Right cardiac atrium (tissue), 5 donors: ENCODE data around the gene IL36RN. TPM values are rescaled to one million over a fixed set of nuclear protein-coding genes. Genes with fewer than 3 reads are reported as not detected.

ENCODE experiments used
- ATAC-seq, 2 donors: fragments of 200-7000 bp; cut with Tn5 transposase; one replicate each; pipeline versions ENCODE4 v1.8.0 to v1.9.1; 2020; ENCODE audit warnings: moderate library complexity in 2 of 2, mild to moderate bottlenecking in 1 of 2
- DNase-seq, 3 donors: peaks; one replicate each; pipeline ENCODE4 v3.0.0-alpha.2; 2020
- H3K27ac ChIP-seq: one replicate; pipeline ENCODE4 v1.5.1; 2013; ENCODE audit warnings: mild to moderate bottlenecking, low read length, control low read depth, moderate library complexity
- H3K27me3 ChIP-seq: one replicate; pipeline ENCODE4 v1.6.1; 2013; ENCODE audit not compliant: control insufficient read depth, insufficient read depth
- H3K4me1 ChIP-seq: one replicate; pipeline ENCODE4 v1.6.1; 2013; ENCODE audit warnings: low read length; ENCODE audit not compliant: control insufficient read depth, insufficient read depth
- H3K4me3 ChIP-seq: one replicate; pipeline ENCODE4 v1.5.1; 2013; ENCODE audit warnings: low read length, control low read depth
- H3K9me3 ChIP-seq: one replicate; pipeline ENCODE4 v1.6.1; 2013; ENCODE audit warnings: low read length; ENCODE audit not compliant: control insufficient read depth
- WGBS: extraction: QIAGEN DNeasy Blood & Tissue Kit; methylation state at CpG from one replicate; pipeline ENCODE4 v1.1.7; 2013; 5-methylcytosine and 5-hydroxymethylcytosine counted together
- intact Hi-C, 4 donors: fragments of 100-400 bp; cut with DNase I; formaldehyde crosslinking; loops; one replicate each; pipeline versions ENCODE4 v1.11.0 to v1.14.0; 2022 to 2023
- polyA plus RNA-seq: library from polyadenylated mRNA; stranded (reverse); fragments of 200-250 nt; gene quantifications from one replicate; pipeline ENCODE4 v1.2.3, GENCODE V29; 2013
- total RNA-seq, 4 donors: library from RNA; stranded (reverse); fragmentation: NEBNext Ultra II Directional; extraction: Animal tissue kit (Norgen Biotek cat#: 25700); gene quantifications; one replicate each; pipeline ENCODE4 v1.2.1, GENCODE V29; 2021
- donor health status: healthy with polysubstance abuse.
- donor health status: DM: no; HTN: yes; CAD: no.
- donor health status: DM: no; HTN: no; CAD: no.
- donor health status: DM: no; HTN: yes; CAD: no; lungs with severe emphysema.
- donor health status: DM: yes; HTN: yes; CAD: no.

The IL36RN gene
- total and polyA plus RNA-seq, 5 donors: not detected

DNA sequence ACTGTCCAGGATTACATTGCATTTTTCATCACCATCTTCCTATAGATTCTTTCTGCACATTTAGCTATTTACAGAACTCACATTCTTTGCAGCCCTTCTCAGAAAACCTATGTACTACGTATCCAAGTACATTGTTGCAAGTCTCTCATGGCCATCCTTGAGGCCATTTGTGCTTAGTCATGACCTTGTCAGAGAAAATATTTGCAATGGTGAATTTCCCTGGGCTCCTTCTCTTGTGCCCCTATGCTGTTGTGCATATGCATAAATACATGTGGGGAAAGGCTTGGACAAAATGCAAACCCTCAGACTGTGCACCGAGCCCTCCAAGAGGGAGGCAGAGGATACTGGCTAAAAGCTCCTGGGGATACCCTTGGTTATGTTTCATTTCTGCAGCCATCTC is 34.2 kb upstream of the IL36RN start:
- 85% methylated on average over 2 of the region's 2 CpGs for WGBS
- Histone ChIP-seq H3K9me3 (no peaks in the 10 kb centered on the region), H3K27me3 (no peaks in the 10 kb centered on the region), H3K4me3 (no peak overlapping the region), H3K27ac (no peak overlapping the region), H3K4me1 (no peaks in the 10 kb centered on the region)
- intact Hi-C loops: no loop called here
- DNase-seq (no peak), ATAC-seq (no peak)

DNA sequence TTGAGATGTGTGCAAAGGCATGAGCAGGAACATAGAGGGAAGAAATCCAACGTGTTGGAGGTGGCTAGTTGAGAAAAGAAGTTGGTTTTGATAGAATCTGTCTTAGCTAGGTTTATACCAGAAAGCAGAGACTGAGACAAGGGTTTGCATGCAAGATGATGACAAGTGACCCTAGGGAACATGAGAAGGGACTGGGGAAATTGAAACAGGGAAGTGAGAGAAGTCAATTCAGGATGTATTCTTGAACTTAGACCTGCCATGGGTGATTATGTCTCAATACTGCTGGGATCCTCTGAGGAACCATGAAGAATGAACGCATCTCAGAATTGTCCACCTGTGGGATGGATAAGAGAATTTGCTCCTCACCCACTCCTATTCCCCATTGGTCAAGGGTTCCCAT is 33.3 kb upstream of the IL36RN start:
- 61% methylated on average over 2 of the region's 2 CpGs for WGBS
- Histone ChIP-seq H3K4me1 (no peaks in the 10 kb centered on the region), H3K9me3 (no peaks in the 10 kb centered on the region), H3K4me3 (no peak overlapping the region), H3K27me3 (no peaks in the 10 kb centered on the region), H3K27ac (no peak overlapping the region)
- no peak for ATAC-seq
- no peak for DNase-seq
- intact Hi-C loops: no loop called here

DNA sequence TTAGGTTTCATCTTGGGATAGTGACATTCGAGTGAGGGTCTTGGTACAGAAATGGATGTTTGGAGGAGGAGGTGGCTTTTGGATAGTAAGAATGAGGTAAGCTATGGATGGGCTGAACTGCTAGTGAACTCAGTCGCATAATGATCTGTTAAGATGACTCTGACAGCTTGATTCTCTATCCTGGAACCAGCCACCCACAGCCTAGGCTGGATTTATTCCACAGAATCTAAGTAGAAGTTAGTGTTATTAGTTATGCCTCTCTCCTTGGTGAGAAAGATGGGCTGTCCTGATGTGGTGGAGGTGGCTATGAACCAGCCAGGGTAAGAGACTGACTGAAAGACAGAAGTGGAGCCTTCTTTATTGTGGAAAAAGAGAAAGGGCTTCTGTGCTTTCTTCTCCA is 31.3 kb upstream of the IL36RN start:
- no peak for DNase-seq
- 66% methylated on average over 2 of the region's 2 CpGs for WGBS
- intact Hi-C loops: no loop called here
- H3K27ac ChIP-seq: no peak overlapping the region
- no peaks in the 10 kb centered on the region for H3K9me3 ChIP-seq
- H3K4me3 ChIP-seq: no peak overlapping the region
- ATAC-seq: no peak
- no peaks in the 10 kb centered on the region for H3K4me1 ChIP-seq
- H3K27me3 ChIP-seq: no peaks in the 10 kb centered on the region

DNA sequence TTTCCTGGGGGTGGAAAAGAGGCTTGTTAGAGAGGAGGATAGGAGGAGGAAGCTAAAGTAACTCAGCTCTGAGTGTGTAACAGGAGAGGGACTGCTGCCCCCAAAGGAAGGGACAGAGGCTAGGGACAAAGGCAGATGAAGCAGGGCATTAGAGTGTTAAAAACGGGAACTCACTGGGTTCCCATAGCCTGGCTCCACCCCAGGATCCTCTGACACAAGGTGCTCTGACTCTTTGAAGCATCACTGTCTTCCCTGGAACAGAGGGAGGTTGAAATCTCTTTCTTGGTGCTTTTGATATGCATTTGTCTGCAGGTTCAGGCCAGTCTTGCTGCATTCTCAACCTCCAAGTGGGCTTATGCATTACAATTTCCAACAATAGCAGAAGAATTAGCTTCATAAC is 30.9 kb upstream of the IL36RN start:
- no peak for DNase-seq
- no peaks in the 10 kb centered on the region for H3K9me3 ChIP-seq
- intact Hi-C loops: no loop called here
- WGBS: 5% methylated on average over 1 of the region's 1 CpG
- ATAC-seq: no peak
- H3K27me3 ChIP-seq: no peaks in the 10 kb centered on the region
- H3K4me3 ChIP-seq: no peak overlapping the region
- H3K4me1 ChIP-seq: no peaks in the 10 kb centered on the region
- H3K27ac ChIP-seq: no peak overlapping the region

DNA sequence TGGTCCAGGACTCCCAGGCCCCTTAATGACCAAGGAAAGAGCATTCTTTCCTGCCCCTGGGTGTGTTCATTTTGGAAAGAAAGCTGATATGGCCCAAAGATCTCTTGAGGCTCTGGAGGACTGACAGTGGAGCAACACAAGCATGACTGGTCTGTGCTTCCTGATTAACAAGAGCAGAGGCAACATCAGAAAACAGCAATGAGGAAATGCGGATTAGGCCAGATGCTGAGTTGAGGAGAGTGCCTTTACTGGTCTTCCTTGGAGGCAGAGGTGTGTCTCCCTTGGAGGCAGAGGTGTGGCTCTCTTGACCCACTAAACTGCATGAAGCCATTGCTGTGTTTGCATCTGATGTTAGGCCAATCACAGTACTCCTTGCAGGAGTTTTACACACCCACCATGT is 26.3 kb upstream of the IL36RN start:
- Histone ChIP-seq H3K9me3 (no peaks in the 10 kb centered on the region), H3K27ac (no peak overlapping the region), H3K4me3 (no peak overlapping the region), H3K4me1 (no peaks in the 10 kb centered on the region), H3K27me3 (no peaks in the 10 kb centered on the region)
- no peak for DNase-seq
- ATAC-seq: no peak
- intact Hi-C loops: no loop called here
- 87% methylated on average over 1 of the region's 1 CpG for WGBS

DNA sequence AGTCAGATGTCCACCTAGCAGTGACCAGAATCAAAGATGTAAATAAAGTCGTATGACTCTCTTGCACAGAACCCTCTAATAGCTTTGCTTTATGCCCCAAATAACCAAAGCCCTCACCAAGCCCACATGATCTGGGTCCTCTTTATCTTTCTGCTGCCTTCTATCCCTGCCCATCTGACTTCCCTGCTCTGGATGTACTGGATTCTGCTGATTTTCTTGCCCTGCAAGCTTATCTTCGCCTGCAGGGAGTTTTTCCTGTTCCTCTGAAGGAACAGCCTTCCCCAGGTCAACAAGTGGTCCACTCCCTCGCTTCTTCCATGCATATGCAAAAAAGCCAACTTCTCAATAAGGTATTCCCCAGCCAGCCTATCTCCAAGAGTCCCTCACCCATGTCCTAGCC is 25.0 kb upstream of the IL36RN start:
- H3K27me3 ChIP-seq: no peaks in the 10 kb centered on the region
- H3K4me3 ChIP-seq: no peak overlapping the region
- intact Hi-C loops: no loop called here
- H3K9me3 ChIP-seq: no peaks in the 10 kb centered on the region
- no peaks in the 10 kb centered on the region for H3K4me1 ChIP-seq
- no peak for ATAC-seq
- 74% methylated on average over 3 of the region's 3 CpGs for WGBS
- no peak overlapping the region for H3K27ac ChIP-seq
- DNase-seq: no peak

DNA sequence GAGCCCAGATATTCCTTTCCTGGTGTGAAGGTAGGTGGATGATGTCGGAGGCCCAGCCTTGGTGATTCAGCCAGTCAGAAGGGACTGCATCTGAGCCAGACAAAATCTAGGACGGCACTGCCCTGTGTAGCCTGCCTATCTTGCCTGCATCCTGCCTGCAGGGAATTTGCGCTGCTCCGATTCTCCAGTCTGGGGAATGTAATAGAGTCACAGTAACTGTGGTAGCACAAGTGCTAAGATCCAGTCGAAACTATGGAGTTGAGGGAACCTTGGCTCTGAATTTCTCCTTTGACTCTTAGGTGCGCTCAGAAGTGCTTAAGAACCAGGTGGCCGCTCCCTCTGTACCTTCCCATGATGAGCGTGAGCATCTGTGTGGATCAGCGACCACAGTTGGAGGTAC is 22.2 kb upstream of the IL36RN start:
- WGBS: 81% methylated on average over 9 of the region's 9 CpGs
- no peaks in the 10 kb centered on the region for H3K4me1 ChIP-seq
- no peak overlapping the region for H3K4me3 ChIP-seq
- no peak for DNase-seq
- H3K27ac ChIP-seq: no peak overlapping the region
- ATAC-seq: no peak
- H3K27me3 ChIP-seq: no peaks in the 10 kb centered on the region
- intact Hi-C loops: no loop called here
- H3K9me3 ChIP-seq: no peaks in the 10 kb centered on the region

DNA sequence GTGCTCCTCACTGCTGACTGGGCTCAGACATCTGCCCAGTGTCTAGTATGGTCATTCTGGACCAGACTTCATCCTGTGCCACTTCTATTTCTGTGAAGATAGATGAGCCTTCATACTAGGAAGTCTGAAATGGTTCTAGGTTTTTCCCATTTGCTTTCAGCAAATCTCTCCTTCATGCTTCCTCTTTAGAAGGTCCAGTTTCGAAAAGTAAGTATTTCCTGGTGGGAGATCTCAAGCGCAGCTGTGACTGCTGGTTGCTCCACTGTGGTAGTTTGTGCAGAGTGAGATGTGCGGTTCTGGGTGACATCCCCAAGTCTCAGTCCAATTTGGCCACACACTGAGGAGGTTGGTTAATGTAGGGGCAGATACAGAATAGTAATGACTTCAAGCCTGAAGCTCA is 20.7 kb upstream of the IL36RN start:
- Histone ChIP-seq H3K4me3 (no peak overlapping the region), H3K9me3 (no peaks in the 10 kb centered on the region), H3K27me3 (no peaks in the 10 kb centered on the region), H3K4me1 (no peaks in the 10 kb centered on the region), H3K27ac (no peak overlapping the region)
- intact Hi-C loops: no loop called here
- 80% methylated on average over 3 of the region's 3 CpGs for WGBS
- ATAC-seq: no peak
- no peak for DNase-seq

DNA sequence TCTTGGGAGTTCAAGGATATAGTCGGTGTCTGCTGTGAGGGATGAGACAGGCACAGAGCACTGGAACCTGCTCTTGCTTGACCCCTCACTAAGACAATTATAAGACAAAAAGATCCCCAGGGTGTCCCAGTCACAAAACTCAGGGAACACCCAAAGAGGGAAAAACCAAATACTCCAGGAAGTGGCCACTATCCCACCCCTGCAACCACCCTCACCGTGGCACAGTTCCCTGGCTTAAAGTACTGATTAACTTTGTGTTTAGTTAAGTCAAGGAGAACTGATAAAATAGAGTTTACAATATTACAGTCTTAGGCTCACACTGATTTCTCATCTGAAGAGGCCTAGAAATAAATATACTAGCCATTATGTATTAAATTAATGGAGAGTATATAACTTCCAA is 19.8 kb upstream of the IL36RN start:
- 85% methylated on average over 2 of the region's 2 CpGs for WGBS
- ATAC-seq (no peak), DNase-seq (no peak)
- Histone ChIP-seq H3K4me3 (no peak overlapping the region), H3K27ac (no peak overlapping the region), H3K9me3 (no peaks in the 10 kb centered on the region), H3K4me1 (no peaks in the 10 kb centered on the region), H3K27me3 (no peaks in the 10 kb centered on the region)
- intact Hi-C loops: no loop called here

DNA sequence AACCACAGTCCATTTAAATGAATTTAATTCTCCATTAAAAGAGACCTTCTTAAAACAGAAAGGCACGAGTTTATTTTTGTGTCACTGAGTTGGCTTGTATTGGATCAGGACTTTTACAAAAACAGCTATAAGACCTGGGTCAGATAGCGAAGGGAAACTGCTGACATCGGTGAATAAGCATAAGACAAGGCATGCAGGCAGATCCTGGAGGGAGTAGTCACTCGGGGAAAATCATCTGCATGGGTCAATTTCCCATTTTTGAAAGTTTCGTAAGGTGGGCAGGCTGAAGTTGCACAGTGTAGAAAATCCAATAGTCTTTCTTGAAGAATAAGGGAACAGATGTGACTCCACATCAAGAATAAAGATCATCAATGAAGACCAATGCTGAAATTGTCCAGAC is 19.3 kb upstream of the IL36RN start:
- 46% methylated on average over 5 of the region's 5 CpGs for WGBS
- Histone ChIP-seq H3K4me3 (no peak overlapping the region), H3K4me1 (no peaks in the 10 kb centered on the region), H3K9me3 (no peaks in the 10 kb centered on the region), H3K27ac (no peak overlapping the region), H3K27me3 (no peaks in the 10 kb centered on the region)
- intact Hi-C loops: no loop called here
- ATAC-seq: no peak
- DNase-seq: no peak

DNA sequence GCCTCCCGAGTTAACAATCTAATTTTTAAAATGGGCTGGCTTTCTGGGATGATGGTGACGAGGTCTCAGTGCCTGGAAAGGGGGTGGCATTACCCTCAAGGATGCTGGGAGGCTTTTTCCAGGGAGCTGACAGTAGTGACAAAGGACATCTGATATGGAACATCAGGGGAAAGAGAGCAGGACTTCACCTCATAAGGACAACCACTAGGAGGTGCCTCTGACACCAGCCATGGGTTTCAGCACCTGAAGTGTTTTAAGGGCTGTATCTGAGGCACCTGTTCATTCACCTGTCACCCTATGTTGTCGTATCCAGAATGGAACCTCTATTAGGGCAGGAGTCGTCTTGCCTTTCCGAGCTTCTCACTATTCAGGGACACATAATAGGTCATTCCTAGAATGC is 17.1 kb upstream of the IL36RN start:
- Histone ChIP-seq H3K27ac (no peak overlapping the region), H3K9me3 (no peaks in the 10 kb centered on the region), H3K4me3 (no peak overlapping the region), H3K27me3 (no peaks in the 10 kb centered on the region), H3K4me1 (no peaks in the 10 kb centered on the region)
- ATAC-seq (no peak), DNase-seq (no peak)
- 58% methylated on average over 5 of the region's 5 CpGs for WGBS
- intact Hi-C loops: no loop called here

DNA sequence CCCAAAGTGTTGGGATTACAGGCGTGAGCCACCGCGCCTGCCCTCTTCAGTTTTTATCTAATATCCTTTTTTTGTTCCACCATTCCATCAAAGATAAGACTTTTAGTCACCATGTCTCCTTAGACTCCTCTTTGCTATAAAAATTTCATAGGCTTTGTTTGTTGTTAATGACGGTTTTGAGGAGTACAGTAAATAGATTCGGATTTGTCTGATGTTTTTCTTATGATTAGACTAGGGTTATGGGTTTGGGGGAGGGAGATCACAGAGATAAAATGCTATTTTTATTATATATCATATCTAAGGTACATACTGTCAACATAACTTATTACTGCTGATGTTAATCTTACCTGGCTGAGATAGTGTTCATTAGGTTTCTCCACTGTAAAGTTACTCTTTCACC is 12.5 kb upstream of the IL36RN start:
- Histone ChIP-seq H3K4me1 (no peaks in the 10 kb centered on the region), H3K9me3 (no peaks in the 10 kb centered on the region), H3K4me3 (no peak overlapping the region), H3K27ac (no peak overlapping the region), H3K27me3 (no peaks in the 10 kb centered on the region)
- 82% methylated on average over 5 of the region's 5 CpGs for WGBS
- intact Hi-C loops: no loop called here
- DNase-seq (no peak), ATAC-seq (no peak)
